GM10266 (cell line): Measurements from ENCODE around the gene ELF4.

Source experiments
- DNase-seq: peaks from one replicate; pipeline ENCODE4 v3.0.0; 2012; ENCODE audit errors: extremely low spot score
- TF ChIP-seq, protein P1 (sequence below): IDR thresholded peaks from 2 replicates; pipeline ENCODE4 v1.5.1; 2012; ENCODE audit warnings: mild to moderate bottlenecking, low read depth; ENCODE audit not compliant: control insufficient read depth, insufficient read depth; ENCODE audit errors: missing control alignments

ELF4 gene

GRCh38 chrX:130071611-130072344, 38.5 kb downstream of the ELF4 start:
- TF ChIP-seq, protein P1, sequence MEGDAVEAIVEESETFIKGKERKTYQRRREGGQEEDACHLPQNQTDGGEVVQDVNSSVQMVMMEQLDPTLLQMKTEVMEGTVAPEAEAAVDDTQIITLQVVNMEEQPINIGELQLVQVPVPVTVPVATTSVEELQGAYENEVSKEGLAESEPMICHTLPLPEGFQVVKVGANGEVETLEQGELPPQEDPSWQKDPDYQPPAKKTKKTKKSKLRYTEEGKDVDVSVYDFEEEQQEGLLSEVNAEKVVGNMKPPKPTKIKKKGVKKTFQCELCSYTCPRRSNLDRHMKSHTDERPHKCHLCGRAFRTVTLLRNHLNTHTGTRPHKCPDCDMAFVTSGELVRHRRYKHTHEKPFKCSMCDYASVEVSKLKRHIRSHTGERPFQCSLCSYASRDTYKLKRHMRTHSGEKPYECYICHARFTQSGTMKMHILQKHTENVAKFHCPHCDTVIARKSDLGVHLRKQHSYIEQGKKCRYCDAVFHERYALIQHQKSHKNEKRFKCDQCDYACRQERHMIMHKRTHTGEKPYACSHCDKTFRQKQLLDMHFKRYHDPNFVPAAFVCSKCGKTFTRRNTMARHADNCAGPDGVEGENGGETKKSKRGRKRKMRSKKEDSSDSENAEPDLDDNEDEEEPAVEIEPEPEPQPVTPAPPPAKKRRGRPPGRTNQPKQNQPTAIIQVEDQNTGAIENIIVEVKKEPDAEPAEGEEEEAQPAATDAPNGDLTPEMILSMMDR, result no peak
- DNase-seq, result no peak

DNA sequence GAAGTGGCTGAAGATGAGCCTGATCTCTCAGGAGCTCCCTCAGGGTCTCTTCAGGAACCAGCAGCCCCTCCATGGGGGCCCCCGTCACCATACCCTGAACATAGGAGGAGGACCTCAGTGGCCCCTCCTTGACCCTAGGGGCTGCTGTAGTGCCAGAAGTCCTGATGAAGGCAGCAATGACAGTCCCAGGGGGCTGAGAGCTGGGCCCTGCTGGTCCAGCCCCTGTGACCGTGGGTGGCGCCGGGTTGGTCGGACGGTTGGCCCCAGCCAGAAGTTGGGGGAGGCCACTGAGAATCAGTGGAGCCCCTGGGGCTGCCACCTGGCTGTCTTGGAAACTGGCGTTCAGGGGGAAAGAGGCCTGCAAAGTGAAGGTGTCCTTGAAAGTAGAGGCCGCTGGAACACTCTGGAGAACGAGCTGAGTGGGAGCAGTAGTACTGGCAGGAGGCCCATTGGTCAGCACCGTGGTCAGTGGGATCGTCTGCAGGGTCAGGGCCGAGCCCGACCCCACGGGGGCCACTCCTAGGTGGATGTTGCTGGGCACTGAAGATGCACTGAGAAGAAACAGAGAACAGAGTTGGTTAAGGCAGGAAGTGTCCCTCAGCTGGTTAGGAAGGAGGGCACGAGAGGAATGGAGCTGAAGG, 43.2 kb downstream of the ELF4 start:
- TF ChIP-seq, protein P1, result no peak
- DNase-seq, result no peak

DNA sequence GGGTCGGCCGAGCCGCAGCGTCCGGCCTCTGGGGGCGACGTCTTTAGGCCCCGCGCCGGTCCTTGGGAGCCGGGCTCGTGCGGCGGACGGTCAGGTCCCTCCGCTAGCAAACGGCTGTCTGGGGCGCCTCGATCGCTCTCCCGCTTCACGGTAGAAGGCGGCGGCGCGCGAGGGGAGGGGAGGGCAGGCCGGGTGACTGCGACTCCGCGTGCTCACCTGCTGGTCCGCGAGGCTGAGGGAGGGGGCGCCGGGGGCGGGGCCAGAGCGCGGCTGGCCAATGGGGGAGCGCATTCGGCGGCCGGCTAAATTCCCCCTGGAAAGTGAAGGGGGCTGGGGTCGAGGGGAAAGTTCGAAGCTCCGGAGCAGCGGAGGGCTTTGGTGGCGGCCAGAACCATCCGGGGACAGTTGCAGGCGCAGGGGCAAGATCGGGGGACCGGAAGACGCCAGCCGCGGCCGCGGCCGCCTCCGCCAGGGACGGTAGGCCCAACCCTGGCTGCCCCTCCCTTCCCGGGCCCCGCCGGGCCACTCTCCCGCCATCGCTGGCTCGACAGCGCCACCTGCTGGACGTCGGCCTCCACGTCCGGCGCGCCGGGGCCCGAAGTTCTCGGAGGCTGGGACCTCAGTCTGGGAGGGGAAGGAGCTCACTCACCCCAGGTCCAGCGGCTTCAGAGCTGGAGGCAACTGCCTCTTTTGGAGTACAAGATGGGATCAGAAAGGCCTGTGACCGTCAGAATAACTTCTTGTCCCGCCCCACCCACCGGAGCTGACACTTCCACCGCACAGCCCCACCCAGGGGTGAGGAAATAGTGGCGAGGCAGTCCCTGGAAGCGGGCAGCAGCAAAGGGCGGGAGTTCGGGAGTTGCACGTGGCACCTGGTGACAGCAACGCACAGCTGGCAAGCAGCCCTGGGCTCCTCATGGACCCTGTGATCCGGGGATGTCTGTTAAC, 49.9 kb downstream of the ELF4 start:
- peak; percentile 89 for DNase-seq
- TF ChIP-seq, protein P1, result peak; percentile 80

DNA sequence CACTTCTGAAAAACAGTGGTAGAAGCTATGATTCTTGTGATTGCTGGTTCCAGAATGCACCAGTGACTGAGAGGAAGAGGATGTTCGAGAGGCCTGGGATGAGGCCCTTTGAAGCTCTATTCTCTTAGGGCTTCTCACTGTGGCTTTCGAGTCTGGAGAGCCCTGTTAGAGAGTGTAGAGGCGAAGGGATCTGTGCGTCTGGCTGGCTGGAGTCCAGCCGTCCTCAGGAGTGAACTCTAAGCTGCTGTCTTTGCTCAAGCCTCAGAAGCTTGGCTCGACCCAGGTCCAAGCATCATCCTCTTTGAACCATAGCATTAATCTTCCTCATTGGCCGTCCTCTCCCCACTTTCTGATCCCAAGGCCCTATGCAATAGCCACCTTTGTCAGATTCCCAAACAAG, 51.6 kb downstream of the ELF4 start:
- DNase-seq, result no peak
- TF ChIP-seq, protein P1, result no peak

- no peak for DNase-seq
- TF ChIP-seq, protein P1, result no peak
Measured at GRCh38 chrX:130057209-130057608, 53.1 kb downstream of the ELF4 start.

- no peak for DNase-seq
- TF ChIP-seq, protein P1, result no peak
Measured at GRCh38 chrX:130055899-130056298, 54.4 kb downstream of the ELF4 start.
